SH-SY5Y (cell line): ENCODE data around the gene BET1.

Experiments used
- GATA2 ChIP-seq: IDR thresholded peaks from 2 replicates; pipeline ENCODE4 v1.6.1; 2011; ENCODE audit warnings: mild to moderate bottlenecking, low read depth, low read length
- GATA3 ChIP-seq: IDR thresholded peaks from 2 replicates; pipeline ENCODE4 v1.6.1; 2011; ENCODE audit warnings: low read depth, mild to moderate bottlenecking, low read length, moderate library complexity

- TF ChIP-seq GATA3 (no peak), GATA2 (no peak)
Measured at GRCh38 chr7:94001396-94001795, 2.8 kb downstream of the BET1 start.
